Measurements from ENCODE around the gene HMGXB3.
"Not testable (repeated sequence)": the region's sequence is repeated elsewhere in the genome, so short reads cannot be mapped to it uniquely, and the experiment has no call there.

HMGXB3 gene

GRCh38 chr5:150022681-150023080, 22.1 kb downstream of the HMGXB3 start:
- DNase-seq: no peak

GRCh38 chr5:150023136-150023535, 22.6 kb downstream of the HMGXB3 start:
- no peak for DNase-seq

- DNase-seq: no peak
Observed at GRCh38 chr5:150024346-150024984, 23.9 kb downstream of the HMGXB3 start.

- no peak for DNase-seq
Observed at GRCh38 chr5:150026682-150027172, 26.2 kb downstream of the HMGXB3 start.

GRCh38 chr5:150028047-150028446, 27.5 kb downstream of the HMGXB3 start:
- not testable (repeated sequence) for DNase-seq

GRCh38 chr5:150033334-150033733, 32.8 kb downstream of the HMGXB3 start:
- no peak for DNase-seq

- no peak for DNase-seq
Observed at GRCh38 chr5:150034662-150035061, 34.1 kb downstream of the HMGXB3 start.

- DNase-seq: no peak
Observed at GRCh38 chr5:150035139-150035895, 34.8 kb downstream of the HMGXB3 start.

GRCh38 chr5:150036513-150036912, 36.0 kb downstream of the HMGXB3 start:
- no peak for DNase-seq

GRCh38 chr5:150038547-150038946, 38.0 kb downstream of the HMGXB3 start:
- no peak for DNase-seq

- no peak for DNase-seq
Observed at GRCh38 chr5:150042459-150042858, 41.9 kb downstream of the HMGXB3 start.

GRCh38 chr5:150043657-150044328, 43.3 kb downstream of the HMGXB3 start:
- DNase-seq: no peak

- DNase-seq: no peak
Observed at GRCh38 chr5:150044329-150044681, 43.8 kb downstream of the HMGXB3 start.

GRCh38 chr5:150044712-150045111, 44.2 kb downstream of the HMGXB3 start:
- no peak for DNase-seq

GRCh38 chr5:150045549-150045948, 45.0 kb downstream of the HMGXB3 start:
- DNase-seq: peak; percentile 38

GRCh38 chr5:150046031-150046430, 45.5 kb downstream of the HMGXB3 start:
- no peak for DNase-seq

- peak; percentile 65 for DNase-seq
Observed at GRCh38 chr5:150050172-150050811, 49.8 kb downstream of the HMGXB3 start.

- no peak for DNase-seq
Observed at GRCh38 chr5:150051657-150052195, 51.2 kb downstream of the HMGXB3 start.

GRCh38 chr5:150052226-150052955, 51.9 kb downstream of the HMGXB3 start:
- no peak for DNase-seq

GRCh38 chr5:150052956-150053712, 52.6 kb downstream of the HMGXB3 start:
- DNase-seq: peak; percentile 67

GRCh38 chr5:150053713-150054392, 53.3 kb downstream of the HMGXB3 start:
- DNase-seq: no peak
